GM12873 (cell line): ENCODE measurements around the gene PTTG2.

Experiments
- TF ChIP-seq, protein P1 (sequence below): IDR thresholded peaks from 2 replicates; pipeline ENCODE4 v1.5.1; 2012; ENCODE audit warnings: low read depth, mild to moderate bottlenecking, moderate library complexity, low read length, control low read depth; ENCODE audit not compliant: insufficient read depth; ENCODE audit errors: missing control alignments

Gene PTTG2

DNA sequence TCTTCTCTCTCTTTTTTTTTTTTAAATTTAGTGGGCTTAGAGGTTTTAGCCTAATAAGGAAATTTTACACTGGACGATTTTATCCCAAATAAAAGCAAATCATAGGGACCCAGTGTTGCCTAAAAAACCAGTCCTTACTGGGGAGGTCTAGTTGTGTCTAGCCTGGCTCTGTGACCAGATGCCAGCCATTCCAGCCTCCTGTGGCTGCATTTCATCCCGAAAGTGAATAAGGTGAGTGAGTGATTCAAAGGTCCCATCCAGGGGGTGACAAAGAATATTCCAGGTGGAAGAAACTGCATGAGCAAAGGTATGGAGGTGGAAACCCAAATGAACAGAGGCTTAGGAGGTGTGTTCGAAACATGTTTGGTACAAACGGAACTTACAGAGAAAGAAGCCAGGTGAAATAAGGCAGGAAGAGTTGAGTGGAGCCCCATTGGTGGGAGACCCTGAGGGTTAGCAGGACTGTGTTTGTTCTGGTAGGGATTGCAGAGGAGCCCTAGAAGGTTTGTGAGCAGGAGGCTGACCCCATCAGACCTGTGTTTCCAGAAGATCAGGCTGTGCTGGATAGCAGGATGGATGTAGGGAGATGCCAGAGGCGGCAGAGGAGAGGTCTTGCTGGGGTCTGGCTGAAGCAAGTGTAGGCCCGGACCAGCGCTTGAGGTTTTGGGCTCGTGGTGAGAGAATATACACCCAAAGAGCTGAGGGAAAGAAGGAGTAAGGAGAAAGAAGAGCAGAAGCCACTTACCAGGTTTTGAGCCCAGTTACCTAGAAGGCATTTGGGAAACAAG, 31.6 kb downstream of the PTTG2 start:
- TF ChIP-seq, protein P1, sequence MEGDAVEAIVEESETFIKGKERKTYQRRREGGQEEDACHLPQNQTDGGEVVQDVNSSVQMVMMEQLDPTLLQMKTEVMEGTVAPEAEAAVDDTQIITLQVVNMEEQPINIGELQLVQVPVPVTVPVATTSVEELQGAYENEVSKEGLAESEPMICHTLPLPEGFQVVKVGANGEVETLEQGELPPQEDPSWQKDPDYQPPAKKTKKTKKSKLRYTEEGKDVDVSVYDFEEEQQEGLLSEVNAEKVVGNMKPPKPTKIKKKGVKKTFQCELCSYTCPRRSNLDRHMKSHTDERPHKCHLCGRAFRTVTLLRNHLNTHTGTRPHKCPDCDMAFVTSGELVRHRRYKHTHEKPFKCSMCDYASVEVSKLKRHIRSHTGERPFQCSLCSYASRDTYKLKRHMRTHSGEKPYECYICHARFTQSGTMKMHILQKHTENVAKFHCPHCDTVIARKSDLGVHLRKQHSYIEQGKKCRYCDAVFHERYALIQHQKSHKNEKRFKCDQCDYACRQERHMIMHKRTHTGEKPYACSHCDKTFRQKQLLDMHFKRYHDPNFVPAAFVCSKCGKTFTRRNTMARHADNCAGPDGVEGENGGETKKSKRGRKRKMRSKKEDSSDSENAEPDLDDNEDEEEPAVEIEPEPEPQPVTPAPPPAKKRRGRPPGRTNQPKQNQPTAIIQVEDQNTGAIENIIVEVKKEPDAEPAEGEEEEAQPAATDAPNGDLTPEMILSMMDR: no peak

DNA sequence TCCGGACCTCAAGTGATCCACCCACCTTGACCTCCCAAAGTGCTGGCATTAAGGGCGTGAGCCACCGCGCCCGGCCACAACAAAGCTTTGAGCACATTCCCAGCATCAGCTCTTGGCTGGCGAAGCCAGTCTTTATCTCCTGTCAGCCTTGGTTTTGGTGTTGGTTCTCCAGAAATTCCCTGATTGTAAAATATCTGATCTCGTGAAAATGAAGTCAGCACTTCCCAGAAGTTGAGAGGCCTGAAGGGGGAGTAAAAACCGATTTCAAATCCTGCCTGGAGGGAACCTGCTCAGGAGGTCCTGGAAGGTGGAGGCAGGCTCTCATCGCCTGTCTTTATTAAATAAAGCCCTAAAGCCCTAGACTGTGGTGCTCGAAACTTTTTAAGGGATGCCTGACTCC, 33.6 kb downstream of the PTTG2 start:
- TF ChIP-seq, protein P1: no peak

DNA sequence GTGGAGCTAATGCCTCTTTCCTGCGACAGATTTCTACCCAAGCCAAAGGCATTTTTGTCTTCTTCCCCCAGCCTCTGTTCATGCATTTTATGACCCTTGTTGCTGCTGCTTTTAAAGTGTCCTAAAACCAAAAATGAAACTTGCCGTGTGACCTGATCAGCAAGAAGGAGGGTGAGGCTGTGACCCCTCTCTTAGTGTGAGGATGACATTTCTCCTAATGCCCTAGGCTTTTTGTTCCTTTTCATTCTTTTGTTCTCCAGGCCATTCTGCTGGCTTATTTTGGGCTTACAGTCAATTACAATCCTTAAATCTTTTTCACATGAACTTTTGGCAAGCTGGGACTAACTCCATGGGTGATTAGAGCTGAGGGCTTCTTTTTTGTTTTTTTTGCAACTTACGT, 34.4 kb downstream of the PTTG2 start:
- TF ChIP-seq, protein P1: no peak

DNA sequence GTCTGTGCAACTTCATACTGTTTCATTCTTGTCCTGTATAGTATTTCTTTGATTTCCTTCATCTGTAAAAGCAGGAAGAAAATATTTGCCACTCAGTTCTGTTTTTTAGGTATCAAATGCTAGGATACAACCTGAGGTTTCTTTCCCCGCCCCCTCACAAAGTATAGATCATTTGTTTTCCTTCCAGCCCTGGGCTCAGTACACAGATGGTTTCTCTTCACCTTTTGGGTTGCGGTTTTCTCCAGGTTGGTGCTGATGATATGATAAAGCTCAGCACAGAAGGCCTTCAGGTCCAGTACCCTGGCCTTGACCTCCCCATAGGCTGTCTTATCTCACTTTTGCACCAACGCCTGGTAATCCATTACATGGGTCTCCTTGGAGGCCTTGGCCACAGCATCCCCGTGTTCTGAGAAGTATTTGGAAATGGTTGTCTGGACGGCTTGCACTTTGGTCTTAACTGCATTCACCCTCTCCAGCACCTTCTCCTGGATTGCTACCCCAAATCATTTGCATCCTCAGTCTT, 35.2 kb downstream of the PTTG2 start:
- TF ChIP-seq, protein P1: no peak

DNA sequence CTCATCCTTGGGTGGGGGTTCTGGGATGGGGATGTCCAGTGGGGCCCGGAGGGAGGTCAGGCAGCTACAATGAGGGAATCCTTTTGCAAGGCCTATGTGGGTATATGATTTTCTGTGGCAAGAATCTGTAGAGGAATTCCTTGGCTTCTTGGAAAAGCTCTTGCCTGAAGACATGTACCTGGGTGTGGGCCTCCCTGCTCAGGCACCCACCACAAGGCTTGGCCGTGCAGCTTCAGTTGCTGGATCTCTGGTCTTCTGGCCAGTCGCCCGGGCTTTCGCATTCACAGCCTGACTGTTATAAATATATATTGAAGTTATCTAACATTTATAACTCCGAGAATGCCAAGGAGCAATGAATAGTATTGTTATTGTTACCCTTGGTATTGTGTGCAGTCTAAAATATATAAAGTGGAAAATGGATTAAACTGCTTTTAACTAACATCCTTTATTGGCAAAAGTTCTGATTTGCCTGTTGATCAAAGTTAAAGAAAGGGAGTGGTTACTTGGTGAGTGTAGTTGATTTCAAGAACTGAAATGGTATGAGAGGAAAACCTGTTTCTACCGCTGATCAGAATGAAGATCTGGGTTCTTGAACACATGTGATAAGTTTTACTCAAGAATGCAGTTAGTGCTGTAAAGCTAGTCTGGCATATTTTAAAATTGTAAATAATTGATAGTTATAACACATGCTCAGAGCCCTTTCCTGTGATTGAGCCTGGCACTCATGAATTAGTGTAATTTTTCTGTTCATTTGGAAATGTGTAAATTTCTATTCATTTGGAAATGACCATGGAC, 36.0 kb downstream of the PTTG2 start:
- TF ChIP-seq, protein P1: no peak

DNA sequence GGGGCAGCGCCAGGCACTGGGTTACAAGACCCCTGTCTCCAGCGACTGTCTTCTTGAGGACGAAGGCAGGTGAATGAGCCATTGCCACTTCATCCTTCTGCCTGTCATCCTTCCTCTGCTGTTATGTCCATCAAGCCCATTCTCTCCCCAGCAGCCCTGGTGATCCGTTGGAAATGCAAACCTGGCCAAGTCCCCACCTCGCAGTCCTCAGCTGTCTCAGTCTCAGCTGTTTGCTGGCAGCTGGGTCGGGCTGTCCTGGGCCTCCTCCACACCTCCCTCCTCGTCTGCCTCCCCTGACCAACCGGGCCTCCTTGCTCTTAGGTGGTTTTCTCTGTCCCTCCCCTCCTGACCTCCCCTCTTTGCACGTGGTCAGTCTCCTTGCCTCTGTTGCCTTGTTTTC, 38.0 kb downstream of the PTTG2 start:
- TF ChIP-seq, protein P1: no peak
